CD4-positive, alpha-beta T cell treated with Interleukin-6 for 4 hours (primary cell): ENCODE measurements around the gene NR6A1.

Experiments used
- DNase-seq: peaks from one replicate; pipeline ENCODE4 v3.0.0-alpha.2; 2020; ENCODE audit warnings: mixed read lengths

Gene NR6A1

GRCh38 chr9:124602204-124602603, 168.9 kb downstream of the NR6A1 start:
- no peak for DNase-seq

GRCh38 chr9:124600407-124600806, 170.7 kb downstream of the NR6A1 start:
- DNase-seq = no peak

- DNase-seq = no peak
These were observed 171.9 kb downstream of the NR6A1 start for GRCh38 chr9:124599121-124599795.

GRCh38 chr9:124598048-124598447, 173.1 kb downstream of the NR6A1 start:
- DNase-seq = no peak

GRCh38 chr9:124596172-124596839, 174.8 kb downstream of the NR6A1 start:
- DNase-seq = no peak

- no peak for DNase-seq
These were observed 175.4 kb downstream of the NR6A1 start for GRCh38 chr9:124595743-124596142.

- DNase-seq = no peak
These were observed 176.4 kb downstream of the NR6A1 start for GRCh38 chr9:124594673-124595072.

GRCh38 chr9:124594225-124594624, 176.9 kb downstream of the NR6A1 start:
- DNase-seq = no peak

GRCh38 chr9:124593651-124594058, 177.5 kb downstream of the NR6A1 start:
- DNase-seq = no peak

GRCh38 chr9:124593200-124593599, 177.9 kb downstream of the NR6A1 start:
- DNase-seq = no peak

- no peak for DNase-seq
These were observed 180.0 kb downstream of the NR6A1 start for GRCh38 chr9:124590889-124591641.

- no peak for DNase-seq
These were observed 186.5 kb downstream of the NR6A1 start for GRCh38 chr9:124584631-124585030.

GRCh38 chr9:124583134-124583533, 188.0 kb downstream of the NR6A1 start:
- no peak for DNase-seq

- DNase-seq = no peak
These were observed 190.9 kb downstream of the NR6A1 start for GRCh38 chr9:124580186-124580585.

- no peak for DNase-seq
These were observed 194.4 kb downstream of the NR6A1 start for GRCh38 chr9:124576751-124577150.

GRCh38 chr9:124574534-124575375, 196.4 kb downstream of the NR6A1 start:
- no peak for DNase-seq

GRCh38 chr9:124570942-124571666, 200.0 kb downstream of the NR6A1 start:
- no peak for DNase-seq

GRCh38 chr9:124569942-124570341, 201.2 kb downstream of the NR6A1 start:
- no peak for DNase-seq

- DNase-seq = no peak
These were observed 203.7 kb downstream of the NR6A1 start for GRCh38 chr9:124567362-124567761.

GRCh38 chr9:124562328-124562727, 208.8 kb downstream of the NR6A1 start:
- no peak for DNase-seq

GRCh38 chr9:124559871-124560270, 211.2 kb downstream of the NR6A1 start:
- no peak for DNase-seq

- no peak for DNase-seq
These were observed 212.2 kb downstream of the NR6A1 start for GRCh38 chr9:124558777-124559470.
